OCI-LY1 (cell line): ENCODE results near the gene SLK.

Source experiments
- H2AFZ ChIP-seq: fragments of 200-600 bp; sonication (generic), shearing (Covaris generic); 2 replicates; pipeline ENCODE4 v1.6.0; 2014; ENCODE audit warnings: antibody characterized with exemption, mild to moderate bottlenecking, low read length
- H3F3A ChIP-seq: fragments of 200-600 bp; sonication (generic), shearing (Covaris generic); 2 replicates; pipeline ENCODE4 v1.6.0; 2014; ENCODE audit warnings: mild to moderate bottlenecking, antibody characterized with exemption, low read length, moderate library complexity; ENCODE audit not compliant: insufficient read depth
- H3K27ac ChIP-seq: fragments of 200-600 bp; sonication (generic); 2 replicates; pipeline ENCODE4 v1.5.1; 2014; ENCODE audit warnings: low read length, mixed run types, mild to moderate bottlenecking, low read depth; ENCODE audit not compliant: poor library complexity, severe bottlenecking
- H3K27me3 ChIP-seq: fragments of 200-600 bp; sonication (generic); 2 replicates; pipeline ENCODE4 v1.6.0; 2014; ENCODE audit warnings: antibody characterized with exemption, mild to moderate bottlenecking, low read length, moderate library complexity; ENCODE audit not compliant: insufficient read depth
- H3K36me3 ChIP-seq: fragments of 200-600 bp; sonication (generic); 2 replicates; pipeline ENCODE4 v1.6.1; 2014; ENCODE audit warnings: mild to moderate bottlenecking, antibody characterized with exemption, low read length, moderate library complexity, mixed read lengths; ENCODE audit not compliant: insufficient read depth
- H3K4me1 ChIP-seq: fragments of 200-600 bp; sonication (generic); 2 replicates; pipeline ENCODE4 v1.5.1; 2014; ENCODE audit warnings: mild to moderate bottlenecking, low read length, moderate library complexity; ENCODE audit not compliant: insufficient read depth, severe bottlenecking
- H3K4me2 ChIP-seq: fragments of 200-600 bp; sonication (generic), shearing (Covaris generic); 2 replicates; pipeline ENCODE4 v1.6.1; 2014; ENCODE audit warnings: low read length
- H3K4me3 ChIP-seq: fragments of 200-600 bp; sonication (generic); 2 replicates; pipeline ENCODE4 v1.5.1; 2014; ENCODE audit warnings: low read length, low read depth, mild to moderate bottlenecking, mixed read lengths; ENCODE audit not compliant: poor library complexity, severe bottlenecking
- H3K79me2 ChIP-seq: fragments of 200-600 bp; shearing (Covaris generic); 2 replicates; pipeline ENCODE4 v1.6.1; 2016; ENCODE audit warnings: mixed run types, low read length, mixed read lengths; ENCODE audit not compliant: insufficient read depth
- H3K9ac ChIP-seq: fragments of 200-600 bp; sonication (generic), shearing (Covaris generic); 2 replicates; pipeline ENCODE4 v1.6.1; 2014; ENCODE audit warnings: mild to moderate bottlenecking, low read length, mixed read lengths
- H3K9me2 ChIP-seq: fragments of 200-600 bp; sonication (generic), shearing (Covaris generic); 2 replicates; pipeline ENCODE4 v1.6.1; 2014; ENCODE audit warnings: low read depth, mild to moderate bottlenecking, low read length, mixed read lengths
- H3K9me3 ChIP-seq: fragments of 200-600 bp; shearing (Covaris generic); 2 replicates; pipeline ENCODE4 v1.6.1; 2014; ENCODE audit warnings: low read length, mixed read lengths
- H4K20me1 ChIP-seq: fragments of 200-600 bp; sonication (generic), shearing (Covaris generic); 2 replicates; pipeline ENCODE4 v1.6.0; 2016; ENCODE audit warnings: mild to moderate bottlenecking, low read length; ENCODE audit not compliant: insufficient read depth
- EZH2 ChIP-seq: fragments of 200-600 bp; sonication (generic), shearing (Covaris generic); IDR thresholded peaks from 2 replicates; pipeline ENCODE4 v1.8.0; 2017; ENCODE audit warnings: borderline replicate concordance, mixed run types, mild to moderate bottlenecking, antibody characterized with exemption, low read length, moderate library complexity, mixed read lengths
- TF ChIP-seq, protein P1 (sequence below): fragments of 200-600 bp; sonication (generic), shearing (Covaris generic); IDR thresholded peaks from 2 replicates; pipeline ENCODE4 v1.5.1; 2017; ENCODE audit warnings: mild to moderate bottlenecking, antibody characterized with exemption, low read length, moderate library complexity, mixed read lengths

The SLK gene

DNA sequence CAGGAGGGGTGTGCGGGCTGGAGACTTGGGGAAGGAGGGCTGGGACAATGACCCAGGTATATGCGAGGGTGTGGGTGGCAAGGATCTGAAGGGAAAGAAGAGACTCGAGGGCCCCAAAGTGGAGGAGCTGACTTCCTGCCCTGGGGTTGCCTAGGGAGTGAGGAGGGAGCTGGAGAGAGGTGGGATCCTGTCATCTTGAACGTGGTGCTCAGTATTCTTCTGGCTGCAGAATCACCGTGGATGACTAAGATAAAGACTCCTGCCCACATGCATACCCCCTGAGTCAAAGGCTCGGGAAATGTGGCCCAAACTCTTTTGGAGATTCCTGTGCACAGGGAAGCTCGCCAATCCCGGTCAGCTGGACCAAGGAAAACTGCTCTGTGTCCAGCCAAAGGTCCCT is 87.5 kb downstream of the SLK start:
- no peak for TF ChIP-seq EZH2
- TF ChIP-seq, protein P1, sequence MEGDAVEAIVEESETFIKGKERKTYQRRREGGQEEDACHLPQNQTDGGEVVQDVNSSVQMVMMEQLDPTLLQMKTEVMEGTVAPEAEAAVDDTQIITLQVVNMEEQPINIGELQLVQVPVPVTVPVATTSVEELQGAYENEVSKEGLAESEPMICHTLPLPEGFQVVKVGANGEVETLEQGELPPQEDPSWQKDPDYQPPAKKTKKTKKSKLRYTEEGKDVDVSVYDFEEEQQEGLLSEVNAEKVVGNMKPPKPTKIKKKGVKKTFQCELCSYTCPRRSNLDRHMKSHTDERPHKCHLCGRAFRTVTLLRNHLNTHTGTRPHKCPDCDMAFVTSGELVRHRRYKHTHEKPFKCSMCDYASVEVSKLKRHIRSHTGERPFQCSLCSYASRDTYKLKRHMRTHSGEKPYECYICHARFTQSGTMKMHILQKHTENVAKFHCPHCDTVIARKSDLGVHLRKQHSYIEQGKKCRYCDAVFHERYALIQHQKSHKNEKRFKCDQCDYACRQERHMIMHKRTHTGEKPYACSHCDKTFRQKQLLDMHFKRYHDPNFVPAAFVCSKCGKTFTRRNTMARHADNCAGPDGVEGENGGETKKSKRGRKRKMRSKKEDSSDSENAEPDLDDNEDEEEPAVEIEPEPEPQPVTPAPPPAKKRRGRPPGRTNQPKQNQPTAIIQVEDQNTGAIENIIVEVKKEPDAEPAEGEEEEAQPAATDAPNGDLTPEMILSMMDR, result no peak
- H4K20me1 ChIP-seq, result no peaks in the 10 kb centered on the region
- H3K9me2 ChIP-seq, result no peaks in the 10 kb centered on the region
- H3K36me3 ChIP-seq, result no peaks in the 10 kb centered on the region
- no peaks in the 10 kb centered on the region for H3F3A ChIP-seq
- H3K27me3 ChIP-seq, result no peaks in the 10 kb centered on the region; the same call in 1 of the 2 replicates
- H3K4me2 ChIP-seq, result no peak overlapping the region
- no peaks in the 10 kb centered on the region for H3K4me1 ChIP-seq
- no peaks in the 10 kb centered on the region for H3K9me3 ChIP-seq
- no peaks in the 10 kb centered on the region for H3K79me2 ChIP-seq
- no peak overlapping the region for H3K9ac ChIP-seq
- H2AFZ ChIP-seq, result no peak overlapping the region
- no peak overlapping the region for H3K27ac ChIP-seq
- no peak overlapping the region for H3K4me3 ChIP-seq

DNA sequence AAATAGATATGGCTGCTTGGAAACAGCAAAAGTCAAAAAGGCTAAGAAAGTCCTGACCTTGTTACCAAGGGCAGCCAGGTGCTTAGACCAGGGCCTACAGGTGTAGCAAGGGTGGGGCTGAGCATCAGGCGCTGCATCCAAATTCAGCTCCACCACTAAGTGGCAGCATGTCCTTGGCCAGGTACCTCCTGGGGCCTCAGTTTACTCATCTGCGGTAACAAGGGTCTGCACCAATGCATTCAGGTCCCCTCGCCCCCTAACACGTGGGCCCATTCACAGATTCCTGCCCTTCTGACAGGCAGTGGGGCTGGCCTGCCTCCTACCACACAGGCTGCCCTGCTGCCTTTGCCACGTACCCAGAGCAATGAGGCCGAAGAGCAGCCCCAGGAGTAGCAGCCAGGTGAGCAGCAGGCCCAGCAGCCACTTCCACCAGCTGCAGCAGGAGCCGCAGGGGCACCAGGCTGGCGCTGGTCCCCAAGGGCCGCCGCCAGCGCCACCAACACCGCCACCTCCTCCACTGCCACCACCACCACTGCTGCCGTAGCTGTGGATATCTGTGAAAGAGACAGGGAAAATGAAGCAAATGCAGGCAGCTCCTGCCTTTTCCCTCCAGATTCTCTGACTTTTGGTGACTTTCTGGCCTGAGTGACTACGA is 89.8 kb downstream of the SLK start:
- Histone ChIP-seq H3K27ac (no peak overlapping the region), H3K4me2 (no peak overlapping the region), H3K9me3 (no peaks in the 10 kb centered on the region), H3K36me3 (no peaks in the 10 kb centered on the region), H4K20me1 (no peaks in the 10 kb centered on the region), H3K9ac (no peak overlapping the region), H3F3A (no peaks in the 10 kb centered on the region), H3K27me3 (no peaks in the 10 kb centered on the region), H3K4me3 (no peak overlapping the region), H3K4me1 (no peaks in the 10 kb centered on the region), H3K9me2 (no peaks in the 10 kb centered on the region), H2AFZ (no peak overlapping the region), H3K79me2 (no peaks in the 10 kb centered on the region)
- TF ChIP-seq EZH2, result no peak
- TF ChIP-seq, protein P1, result peak; percentile 12; the same call in 1 of the 2 replicates

DNA sequence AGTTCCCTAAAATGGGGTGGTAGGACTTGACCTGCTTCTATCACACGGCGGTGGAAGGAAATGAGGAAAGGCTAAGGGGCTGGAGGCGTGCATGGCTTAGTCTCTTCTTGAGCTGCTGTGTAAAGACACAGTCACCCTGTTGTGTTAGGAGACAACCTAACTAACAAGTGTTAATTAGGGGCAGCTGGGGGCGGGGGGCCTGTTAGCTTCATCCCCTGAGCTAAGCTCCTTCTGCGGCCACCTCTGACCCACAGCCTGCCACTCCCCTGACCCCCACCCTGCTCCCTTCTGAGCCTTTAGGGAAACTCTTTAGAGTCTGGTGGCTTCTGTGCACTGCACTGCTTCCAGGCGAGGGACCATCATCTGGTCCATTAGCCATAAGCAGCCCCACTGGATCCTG is 90.8 kb downstream of the SLK start:
- Histone ChIP-seq H3K27me3 (no peaks in the 10 kb centered on the region), H3K27ac (no peak overlapping the region), H3K9me3 (no peaks in the 10 kb centered on the region), H3K79me2 (no peaks in the 10 kb centered on the region), H3K9me2 (no peaks in the 10 kb centered on the region), H3K9ac (no peak overlapping the region), H3K4me1 (no peaks in the 10 kb centered on the region), H3K4me2 (no peak overlapping the region), H3K36me3 (no peaks in the 10 kb centered on the region), H3F3A (no peaks in the 10 kb centered on the region), H4K20me1 (no peaks in the 10 kb centered on the region), H2AFZ (no peak overlapping the region), H3K4me3 (no peak overlapping the region)
- TF ChIP-seq, protein P1, result no peak
- no peak for TF ChIP-seq EZH2
